Measurements from ENCODE around the gene MDP1.

DNA sequence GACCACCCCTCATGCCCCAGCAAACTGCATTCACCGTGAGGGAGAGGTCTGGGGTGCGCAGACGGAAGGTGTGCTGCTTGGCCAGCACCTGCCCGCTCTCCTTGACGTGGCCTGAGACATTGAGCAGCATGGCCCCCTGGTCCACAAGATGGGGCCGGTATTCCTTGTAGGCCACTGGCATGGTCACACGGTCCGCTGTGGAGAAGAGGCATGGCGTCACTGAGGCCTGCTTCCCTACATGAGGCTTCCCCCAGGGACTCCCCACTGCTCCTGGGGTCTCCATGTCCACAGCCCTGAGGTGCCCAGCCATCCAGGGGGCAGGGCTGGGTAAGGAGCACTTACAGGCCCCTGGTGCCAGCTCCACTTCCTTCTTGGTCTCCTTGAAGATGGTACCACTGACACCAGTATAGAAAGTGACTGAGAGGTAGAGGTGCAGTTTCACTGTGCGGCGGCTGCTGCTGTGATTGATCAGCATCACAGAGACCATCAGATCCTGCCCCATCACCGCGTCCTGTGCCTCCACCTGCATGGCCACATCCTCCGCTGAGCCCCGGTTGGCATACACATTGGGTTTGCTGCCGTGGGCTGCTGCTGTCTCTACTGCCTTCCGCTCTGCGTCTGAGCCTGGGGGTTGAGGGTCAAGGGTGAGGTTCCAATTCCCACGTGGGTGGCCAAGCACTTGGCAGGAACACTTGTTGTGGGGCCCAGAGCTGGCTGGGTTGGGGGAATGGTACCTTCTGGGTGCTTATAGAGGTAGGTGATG, 38.9 kb upstream of the MDP1 start:
- no peak for TF ChIP-seq CTCF (conservative IDR thresholded peaks at IDR 0.05 in 1 of 2, IDR thresholded peaks at IDR 0.05 in 1 of 2; ENCODE audit: extremely low read depth in 1 of 2, insufficient read depth in 1 of 2, low read depth in 1 of 2, low read length in 2 of 2)
- TF ChIP-seq EZH2 (IDR thresholded peaks at IDR 0.05; ENCODE audit: borderline replicate concordance, low read length), result no peak
